Tibial nerve (tissue), 4 donors: ENCODE results near the gene C5orf15. TPM values are rescaled to one million over a fixed set of nuclear protein-coding genes. Genes with fewer than 3 reads are reported as not detected.

Experiments
- DNase-seq, 2 donors: peaks; one replicate each; pipeline ENCODE4 v3.0.0-alpha.2; 2019; ENCODE audit warnings: low spot score in 2 of 2
- H3K27ac ChIP-seq, 4 donors: fragments of 200-600 bp; sonication (generic) in 3 of 4; one replicate each; pipeline ENCODE4 v1.5.1; 2017 to 2019; ENCODE audit warnings: mild to moderate bottlenecking in 1 of 4
- H3K27me3 ChIP-seq, 2 donors: fragments of 200-600 bp; sonication (generic) in 1 of 2; one replicate each; pipeline versions ENCODE4 v1.5.1 to v1.6.0; 2017 to 2019
- H3K36me3 ChIP-seq, 3 donors: fragments of 200-600 bp; sonication (generic); one replicate each; pipeline ENCODE4 v1.5.1; 2018 to 2019
- H3K4me1 ChIP-seq, 4 donors: fragments of 200-600 bp; sonication (generic) in 3 of 4; one replicate each; pipeline ENCODE4 v1.5.1; 2017 to 2019
- H3K4me3 ChIP-seq, 4 donors: fragments of 200-600 bp; sonication (generic) in 3 of 4; one replicate each; pipeline ENCODE4 v1.5.1; 2017 to 2019; ENCODE audit warnings: mild to moderate bottlenecking in 1 of 4, moderate library complexity in 1 of 4
- H3K9me3 ChIP-seq, 4 donors: fragments of 200-600 bp; sonication (generic) in 3 of 4; one replicate each; pipeline ENCODE4 v1.5.1; 2017 to 2019
- EP300 ChIP-seq, 2 donors: sonication (generic); formaldehyde crosslinking; IDR thresholded peaks; one replicate each; pipeline ENCODE4 v1.6.1; 2017; ENCODE audit warnings: antibody characterized with exemption in 2 of 2, mild to moderate bottlenecking in 1 of 2
- POLR2A ChIP-seq, 2 donors: fragments of 450-650 bp; IDR thresholded peaks; one replicate each; pipeline ENCODE4 v1.6.1; 2017; ENCODE audit warnings: antibody characterized with exemption in 2 of 2, mild to moderate bottlenecking in 2 of 2, moderate library complexity in 2 of 2
- WGBS, 2 donors: methylation state at CpG; one replicate each; pipeline ENCODE4 v1.1.5; 2018; 5-methylcytosine and 5-hydroxymethylcytosine counted together
- total RNA-seq, 4 donors: library from RNA; depleted of rRNA; stranded (reverse); fragments of >200 nt; gene quantifications; one replicate each; pipeline ENCODE4 v1.1.0, GENCODE V29; 2016
- TF ChIP-seq, protein P1 (sequence below), 5 experiments: fragments of 200-600 bp in 3 of 5; fragments of 450-650 bp in 2 of 5; sonication (generic) in 3 of 5; IDR thresholded peaks; one replicate each; pipeline ENCODE4 v1.5.1; 2016 to 2019; ENCODE audit warnings: antibody characterized with exemption in 5 of 5, mild to moderate bottlenecking in 3 of 5, moderate library complexity in 2 of 5

C5orf15 gene
- total RNA-seq, 4 donors from 2014 or later: 27.6 to 34.3 (median 32.9) TPM

DNA sequence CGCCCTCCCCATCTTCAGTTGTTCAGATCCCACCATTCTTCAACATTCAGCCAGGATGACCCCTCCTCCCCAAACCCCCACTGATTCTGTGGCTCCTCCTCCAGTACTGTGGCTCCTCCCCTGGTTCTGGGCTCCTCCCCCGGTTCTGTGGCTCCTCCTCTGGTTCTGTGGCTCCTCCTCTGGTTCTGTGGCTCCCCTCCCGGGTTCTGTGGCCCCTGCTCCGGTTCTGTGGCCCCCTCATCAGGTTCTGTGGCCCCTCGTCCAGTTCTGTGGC lies 32.8 kb downstream of the C5orf15 start:
- Histone ChIP-seq H3K4me1 (peaks cover 0 to 7% (median 2%) of the 10 kb centered on the region in 4 donors), H3K36me3 (no peaks in the 10 kb centered on the region), H3K27me3 (no peaks in the 10 kb centered on the region), H3K4me3 (no peak overlapping the region), H3K9me3 (no peaks in the 10 kb centered on the region), H3K27ac (no peak overlapping the region)
- WGBS, 2 donors: 86 to 94% methylated on average over 5 of the region's 5 CpGs
- TF ChIP-seq EP300 (IDR thresholded peaks at IDR 0.05) (no peak), POLR2A (IDR thresholded peaks at IDR 0.05) (no peak)
- TF ChIP-seq, protein P1, sequence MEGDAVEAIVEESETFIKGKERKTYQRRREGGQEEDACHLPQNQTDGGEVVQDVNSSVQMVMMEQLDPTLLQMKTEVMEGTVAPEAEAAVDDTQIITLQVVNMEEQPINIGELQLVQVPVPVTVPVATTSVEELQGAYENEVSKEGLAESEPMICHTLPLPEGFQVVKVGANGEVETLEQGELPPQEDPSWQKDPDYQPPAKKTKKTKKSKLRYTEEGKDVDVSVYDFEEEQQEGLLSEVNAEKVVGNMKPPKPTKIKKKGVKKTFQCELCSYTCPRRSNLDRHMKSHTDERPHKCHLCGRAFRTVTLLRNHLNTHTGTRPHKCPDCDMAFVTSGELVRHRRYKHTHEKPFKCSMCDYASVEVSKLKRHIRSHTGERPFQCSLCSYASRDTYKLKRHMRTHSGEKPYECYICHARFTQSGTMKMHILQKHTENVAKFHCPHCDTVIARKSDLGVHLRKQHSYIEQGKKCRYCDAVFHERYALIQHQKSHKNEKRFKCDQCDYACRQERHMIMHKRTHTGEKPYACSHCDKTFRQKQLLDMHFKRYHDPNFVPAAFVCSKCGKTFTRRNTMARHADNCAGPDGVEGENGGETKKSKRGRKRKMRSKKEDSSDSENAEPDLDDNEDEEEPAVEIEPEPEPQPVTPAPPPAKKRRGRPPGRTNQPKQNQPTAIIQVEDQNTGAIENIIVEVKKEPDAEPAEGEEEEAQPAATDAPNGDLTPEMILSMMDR (IDR thresholded peaks at IDR 0.05): no peak
- DNase-seq: no peak

DNA sequence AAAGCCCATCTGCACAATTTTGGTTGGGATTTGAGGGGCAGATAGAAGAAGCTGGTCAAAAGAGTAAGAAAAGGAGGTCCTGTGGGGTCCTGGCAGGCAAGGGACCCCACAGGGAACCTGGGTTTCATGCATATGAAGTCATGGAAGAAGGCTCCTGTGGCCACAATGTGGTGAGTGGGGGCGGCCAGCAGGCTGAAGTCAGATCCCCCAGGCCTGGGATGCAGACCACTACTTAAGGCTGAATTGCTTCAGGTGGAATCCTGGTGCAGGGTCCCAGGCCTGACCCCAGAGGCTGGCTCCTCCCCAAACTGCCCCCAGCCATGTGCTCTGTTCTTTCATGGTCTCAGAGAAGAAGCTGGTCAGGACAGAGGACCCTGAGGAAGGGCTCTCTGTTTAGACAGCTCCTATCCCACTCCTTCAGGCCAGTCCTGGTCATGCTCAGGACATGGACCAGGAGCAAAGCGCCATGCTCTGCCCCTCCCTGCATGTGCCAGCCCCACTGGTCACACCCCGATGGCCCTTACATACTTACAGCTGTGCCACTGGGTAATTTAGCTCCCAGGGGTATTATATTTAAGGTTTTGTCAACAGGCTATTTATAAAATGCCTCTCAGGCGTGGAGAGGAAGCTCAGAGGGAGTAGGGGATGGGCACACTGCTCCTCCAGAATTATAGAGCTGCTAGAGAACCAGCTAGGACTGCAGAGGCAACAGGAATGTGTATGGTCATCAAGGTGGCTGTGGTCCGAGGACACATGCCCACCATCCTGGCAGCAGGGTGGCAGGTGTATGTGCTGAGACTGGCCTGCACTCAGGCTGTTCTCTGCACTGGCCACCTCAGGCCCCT lies 33.4 kb downstream of the C5orf15 start:
- H3K4me1 ChIP-seq: peaks cover 0 to 10% (median 2%) of the 10 kb centered on the region in 4 donors
- H3K27me3 ChIP-seq: no peaks in the 10 kb centered on the region
- H3K27ac ChIP-seq: no peak overlapping the region
- H3K36me3 ChIP-seq: no peaks in the 10 kb centered on the region
- H3K4me3 ChIP-seq: no peak overlapping the region
- TF ChIP-seq, protein P1 (IDR thresholded peaks at IDR 0.05): no peak
- TF ChIP-seq EP300 (IDR thresholded peaks at IDR 0.05) (no peak), POLR2A (IDR thresholded peaks at IDR 0.05) (no peak)
- no peaks in the 10 kb centered on the region for H3K9me3 ChIP-seq
- 81% methylated on average over 5 of the region's 5 CpGs for WGBS, 2 donors
- DNase-seq: no peak

DNA sequence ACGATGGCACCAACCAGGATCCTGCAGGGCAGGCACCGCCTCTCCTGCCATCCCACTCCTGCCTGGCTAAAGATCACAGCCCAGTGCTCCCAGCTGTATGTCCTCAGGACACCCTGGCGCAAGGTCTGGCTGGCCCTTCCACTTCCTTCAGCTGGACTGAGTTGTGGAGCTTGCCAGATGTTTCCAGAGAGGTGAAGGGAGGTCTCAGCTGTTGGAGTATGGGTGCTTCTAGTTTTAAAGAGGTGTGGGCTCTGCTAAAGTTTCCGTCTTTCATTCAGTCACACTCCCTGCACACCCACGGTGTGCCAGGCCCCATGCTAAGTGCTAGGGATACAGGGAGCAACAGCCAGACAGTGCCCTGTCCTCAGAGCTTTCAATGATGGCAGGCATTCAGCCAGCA lies 34.1 kb downstream of the C5orf15 start:
- Histone ChIP-seq H3K9me3 (no peaks in the 10 kb centered on the region), H3K4me1 (peaks cover 0 to 12% (median 2%) of the 10 kb centered on the region in 4 donors), H3K27ac (no peak overlapping the region), H3K36me3 (no peaks in the 10 kb centered on the region), H3K27me3 (no peaks in the 10 kb centered on the region), H3K4me3 (no peak overlapping the region)
- 44 to 70% methylated on average over 3 to 5 of the region's 5 CpGs for WGBS, 2 donors
- TF ChIP-seq, protein P1 (IDR thresholded peaks at IDR 0.05): no peak
- TF ChIP-seq EP300 (IDR thresholded peaks at IDR 0.05) (no peak), POLR2A (IDR thresholded peaks at IDR 0.05) (no peak)
- no peak for DNase-seq

DNA sequence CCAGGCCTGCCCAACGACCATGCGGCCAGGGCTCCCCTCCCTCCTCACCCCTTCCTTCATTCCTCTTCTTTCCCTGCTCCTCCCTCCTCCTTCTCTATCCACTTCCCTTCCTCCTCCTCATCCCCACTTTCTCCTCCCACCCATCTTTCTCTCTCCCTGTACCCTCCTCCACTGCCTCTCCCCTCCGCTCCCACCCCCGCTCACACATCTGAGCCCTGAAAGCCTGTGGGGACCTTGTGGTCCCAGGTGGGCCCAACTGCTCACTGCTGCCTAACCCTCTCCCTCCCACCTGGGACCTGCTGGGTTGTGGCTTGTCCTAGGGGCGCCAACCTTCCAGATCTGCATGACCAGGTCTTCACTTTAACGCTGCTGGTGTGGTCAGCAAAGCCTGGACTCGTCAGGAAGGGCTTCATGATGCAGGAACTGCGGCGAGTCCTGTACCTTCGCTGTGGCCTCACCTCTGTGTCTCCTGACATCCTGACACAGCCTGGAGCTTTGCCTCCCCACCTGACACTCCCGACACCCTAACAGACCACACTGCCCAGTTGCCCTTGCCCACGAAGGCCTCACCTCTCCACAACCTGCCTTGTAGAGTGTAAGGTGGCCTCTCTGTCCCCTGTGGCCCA lies 34.6 kb downstream of the C5orf15 start:
- WGBS, 2 donors: 81 to 86% methylated on average over 12 of the region's 12 CpGs
- Histone ChIP-seq H3K36me3 (no peaks in the 10 kb centered on the region), H3K27ac (no peak overlapping the region), H3K4me1 (peaks cover 0 to 12% (median 2%) of the 10 kb centered on the region in 4 donors), H3K27me3 (no peaks in the 10 kb centered on the region), H3K9me3 (no peaks in the 10 kb centered on the region), H3K4me3 (no peak overlapping the region)
- TF ChIP-seq EP300 (IDR thresholded peaks at IDR 0.05) (no peak), POLR2A (IDR thresholded peaks at IDR 0.05) (no peak)
- TF ChIP-seq, protein P1 (IDR thresholded peaks at IDR 0.05): no peak
- DNase-seq: no peak

DNA sequence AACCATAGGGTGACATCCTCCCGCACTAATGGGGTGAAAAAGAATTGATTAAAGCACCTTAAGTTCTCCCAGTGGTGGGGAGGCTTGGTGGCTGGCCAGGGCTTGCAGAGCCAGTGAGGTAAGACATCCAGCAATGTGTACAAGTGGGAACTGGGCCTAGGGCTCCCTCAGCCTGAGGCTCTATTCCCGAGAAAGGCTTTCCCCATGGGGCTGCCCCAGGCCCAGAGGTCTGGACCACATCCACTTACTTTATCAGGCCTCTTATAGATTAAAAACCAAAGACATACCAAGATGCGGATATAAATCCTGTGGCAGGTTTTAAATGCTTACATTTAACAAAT lies 35.3 kb downstream of the C5orf15 start:
- no peaks in the 10 kb centered on the region for H3K36me3 ChIP-seq
- no peak overlapping the region for H3K27ac ChIP-seq
- H3K4me1 ChIP-seq: peaks cover 0 to 12% (median 2%) of the 10 kb centered on the region in 4 donors
- DNase-seq: no peak
- WGBS, 2 donors: 54 to 60% methylated on average over 3 of the region's 3 CpGs
- no peaks in the 10 kb centered on the region for H3K27me3 ChIP-seq
- no peaks in the 10 kb centered on the region for H3K9me3 ChIP-seq
- no peak for TF ChIP-seq EP300 (IDR thresholded peaks at IDR 0.05)
- TF ChIP-seq, protein P1 (IDR thresholded peaks at IDR 0.05): no peak
- no peak for TF ChIP-seq POLR2A (IDR thresholded peaks at IDR 0.05)
- no peak overlapping the region for H3K4me3 ChIP-seq
